ENCODE data around the gene HOXA4. TPM values are rescaled to one million over a fixed set of nuclear protein-coding genes. Genes with fewer than 3 reads are reported as not detected.

Gene HOXA4
- total RNA-seq, 1 donor from 2014 or later, result 0.31 TPM

DNA sequence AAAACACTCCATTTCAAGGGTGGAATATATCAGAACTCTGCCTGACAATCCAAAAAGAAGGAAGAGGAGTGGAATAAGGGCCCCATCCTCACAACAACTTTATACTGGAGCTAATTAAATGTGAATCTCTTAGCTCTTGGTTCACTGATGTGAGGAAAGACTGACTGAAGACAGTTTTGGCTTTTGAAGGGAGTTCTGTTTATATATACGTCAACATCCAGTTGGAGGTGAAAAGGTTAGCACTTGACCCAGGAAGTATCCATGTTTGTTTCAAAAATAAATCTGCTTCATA is 37.8 kb downstream of the HOXA4 start:
- H3K36me3 Mint-ChIP-seq (ENCODE audit: low read depth, unreplicated experiment), result no peaks in the 10 kb centered on the region
- no peak overlapping the region for H3K27ac Mint-ChIP-seq (ENCODE audit: unreplicated experiment)
- H3K9me3 Mint-ChIP-seq (ENCODE audit: unreplicated experiment), result no peaks in the 10 kb centered on the region
- H3K27me3 Mint-ChIP-seq (ENCODE audit: unreplicated experiment), result peaks cover 38% of the 10 kb centered on the region
- H3K4me1 Mint-ChIP-seq (ENCODE audit: unreplicated experiment), result peaks cover 46% of the 10 kb centered on the region
- TF ChIP-seq, protein P1, sequence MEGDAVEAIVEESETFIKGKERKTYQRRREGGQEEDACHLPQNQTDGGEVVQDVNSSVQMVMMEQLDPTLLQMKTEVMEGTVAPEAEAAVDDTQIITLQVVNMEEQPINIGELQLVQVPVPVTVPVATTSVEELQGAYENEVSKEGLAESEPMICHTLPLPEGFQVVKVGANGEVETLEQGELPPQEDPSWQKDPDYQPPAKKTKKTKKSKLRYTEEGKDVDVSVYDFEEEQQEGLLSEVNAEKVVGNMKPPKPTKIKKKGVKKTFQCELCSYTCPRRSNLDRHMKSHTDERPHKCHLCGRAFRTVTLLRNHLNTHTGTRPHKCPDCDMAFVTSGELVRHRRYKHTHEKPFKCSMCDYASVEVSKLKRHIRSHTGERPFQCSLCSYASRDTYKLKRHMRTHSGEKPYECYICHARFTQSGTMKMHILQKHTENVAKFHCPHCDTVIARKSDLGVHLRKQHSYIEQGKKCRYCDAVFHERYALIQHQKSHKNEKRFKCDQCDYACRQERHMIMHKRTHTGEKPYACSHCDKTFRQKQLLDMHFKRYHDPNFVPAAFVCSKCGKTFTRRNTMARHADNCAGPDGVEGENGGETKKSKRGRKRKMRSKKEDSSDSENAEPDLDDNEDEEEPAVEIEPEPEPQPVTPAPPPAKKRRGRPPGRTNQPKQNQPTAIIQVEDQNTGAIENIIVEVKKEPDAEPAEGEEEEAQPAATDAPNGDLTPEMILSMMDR (IDR thresholded peaks at IDR 0.05; ENCODE audit: unreplicated experiment), result no peak
- DNase-seq (ENCODE audit: low spot score), result no peak
- H3K4me3 Mint-ChIP-seq (ENCODE audit: unreplicated experiment), result no peak overlapping the region

DNA sequence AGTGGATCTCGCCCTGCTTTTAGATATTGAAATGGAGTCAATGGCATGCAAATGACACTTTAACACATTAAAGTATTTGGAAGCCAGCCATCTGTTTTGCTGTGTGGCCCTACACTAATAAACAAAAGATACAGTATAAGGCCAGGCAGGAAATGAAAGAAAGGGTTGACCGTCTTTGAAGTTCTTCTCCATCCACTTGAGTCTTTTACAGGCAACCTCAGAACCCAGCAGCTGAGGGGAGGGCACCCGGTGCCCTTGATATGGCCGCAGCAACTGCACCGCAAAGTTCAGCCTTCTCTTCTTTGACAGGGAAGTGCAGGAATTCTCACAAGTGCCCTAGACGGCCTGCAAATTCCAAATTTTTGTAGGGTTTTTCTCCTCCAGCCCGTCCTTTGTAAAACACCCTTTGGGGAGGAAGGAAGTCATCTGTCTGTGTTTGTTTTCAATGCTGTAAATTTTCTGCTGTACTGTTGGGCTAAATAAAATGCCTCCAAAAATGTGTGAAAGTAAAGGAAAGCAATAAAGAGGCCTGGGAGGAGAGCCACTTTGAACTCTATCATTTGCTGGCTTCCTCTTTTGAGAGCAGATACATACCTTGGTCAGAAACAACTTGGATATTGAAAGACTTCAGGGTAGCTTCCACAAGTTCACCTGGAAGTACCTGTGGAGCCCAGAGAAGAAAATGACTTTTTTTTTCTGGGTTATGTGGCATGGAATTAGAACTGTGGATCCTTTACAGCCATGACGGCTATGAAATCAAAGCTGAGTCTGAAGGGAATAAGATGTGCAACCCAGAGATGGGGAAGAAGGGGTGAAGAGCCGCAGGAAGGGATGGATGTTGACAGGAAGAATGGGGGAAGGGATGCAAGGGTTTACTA is 38.4 kb downstream of the HOXA4 start:
- H3K4me1 Mint-ChIP-seq (ENCODE audit: unreplicated experiment), result peaks cover 47% of the 10 kb centered on the region
- TF ChIP-seq, protein P1 (IDR thresholded peaks at IDR 0.05; ENCODE audit: unreplicated experiment), result no peak
- DNase-seq (ENCODE audit: low spot score), result no peak
- peaks cover 34% of the 10 kb centered on the region for H3K27me3 Mint-ChIP-seq (ENCODE audit: unreplicated experiment)
- H3K27ac Mint-ChIP-seq (ENCODE audit: unreplicated experiment), result no peak overlapping the region
- H3K4me3 Mint-ChIP-seq (ENCODE audit: unreplicated experiment), result no peak overlapping the region
- H3K36me3 Mint-ChIP-seq (ENCODE audit: low read depth, unreplicated experiment), result no peaks in the 10 kb centered on the region
- H3K9me3 Mint-ChIP-seq (ENCODE audit: unreplicated experiment), result no peaks in the 10 kb centered on the region

DNA sequence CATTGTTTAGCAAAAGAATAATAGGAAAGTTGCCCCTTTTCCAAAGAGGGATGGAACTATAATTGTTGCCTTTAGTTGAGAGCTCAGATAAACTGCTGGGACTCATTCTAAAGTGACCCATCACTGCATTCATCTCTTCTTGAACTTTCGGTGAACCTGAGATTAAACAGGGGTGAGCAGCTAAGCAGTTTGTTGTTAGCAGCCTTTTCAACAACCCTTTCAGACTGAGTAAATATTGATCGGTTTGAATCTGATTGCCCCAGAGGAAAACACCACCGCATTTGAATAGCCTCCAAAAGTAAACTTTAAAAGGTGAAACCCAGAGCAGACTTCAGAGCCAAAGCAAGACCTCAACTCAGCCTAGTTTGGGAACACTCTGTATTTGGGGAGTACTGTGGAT is 39.5 kb downstream of the HOXA4 start:
- no peak overlapping the region for H3K4me3 Mint-ChIP-seq (ENCODE audit: unreplicated experiment)
- H3K27me3 Mint-ChIP-seq (ENCODE audit: unreplicated experiment), result peaks cover 33% of the 10 kb centered on the region
- no peak overlapping the region for H3K27ac Mint-ChIP-seq (ENCODE audit: unreplicated experiment)
- no peaks in the 10 kb centered on the region for H3K9me3 Mint-ChIP-seq (ENCODE audit: unreplicated experiment)
- no peak for DNase-seq (ENCODE audit: low spot score)
- TF ChIP-seq, protein P1 (IDR thresholded peaks at IDR 0.05; ENCODE audit: unreplicated experiment), result no peak
- H3K4me1 Mint-ChIP-seq (ENCODE audit: unreplicated experiment), result peaks cover 46% of the 10 kb centered on the region
- no peaks in the 10 kb centered on the region for H3K36me3 Mint-ChIP-seq (ENCODE audit: low read depth, unreplicated experiment)

DNA sequence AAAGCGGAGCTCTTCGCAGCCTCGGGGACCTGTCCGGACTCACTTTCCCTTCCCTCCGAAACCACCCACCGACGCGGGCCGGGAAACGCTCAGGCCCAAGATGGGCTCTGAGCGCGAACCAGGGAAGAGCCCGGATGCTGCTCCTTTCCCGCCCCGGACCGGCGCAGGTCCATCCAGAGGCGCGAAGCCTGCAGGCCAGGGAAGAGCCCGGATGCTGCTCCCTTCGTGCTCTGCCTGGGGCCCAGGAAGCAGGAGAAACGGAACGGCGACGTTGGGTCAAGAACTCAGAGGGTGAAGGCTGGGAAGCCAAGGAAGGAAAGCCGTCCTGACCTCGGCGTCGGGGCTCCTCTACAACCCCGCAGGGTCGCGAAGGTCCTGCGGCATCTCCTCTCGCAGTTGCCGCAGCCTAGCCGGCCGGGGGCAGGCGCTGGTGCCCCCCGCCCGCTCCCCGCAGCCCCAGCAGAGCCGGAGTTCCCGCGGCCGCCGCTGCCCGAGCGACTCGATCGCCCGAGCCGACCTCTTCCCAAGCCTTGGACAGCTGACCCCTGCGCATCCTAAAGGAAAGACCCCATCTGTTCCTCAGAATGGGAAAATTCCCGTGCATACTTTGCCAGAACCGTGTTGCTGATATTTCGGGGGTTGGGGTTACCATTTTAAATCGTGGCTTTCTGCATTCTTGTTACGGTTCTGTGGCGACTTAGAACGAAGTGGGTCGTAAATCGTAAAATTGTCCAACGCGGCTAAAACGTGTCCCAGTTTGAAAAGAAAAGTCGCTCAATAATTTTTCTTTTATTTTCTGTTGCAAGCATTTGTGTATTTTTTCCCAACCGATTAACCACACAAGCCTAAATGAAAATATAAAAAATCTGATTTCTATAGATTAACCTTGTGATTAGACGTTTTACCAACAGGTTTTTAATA is 42.3 kb downstream of the HOXA4 start:
- H3K4me1 Mint-ChIP-seq (ENCODE audit: unreplicated experiment), result peaks cover 24% of the 10 kb centered on the region
- H3K27me3 Mint-ChIP-seq (ENCODE audit: unreplicated experiment), result peaks cover 13% of the 10 kb centered on the region
- H3K9me3 Mint-ChIP-seq (ENCODE audit: unreplicated experiment), result no peaks in the 10 kb centered on the region
- H3K36me3 Mint-ChIP-seq (ENCODE audit: low read depth, unreplicated experiment), result no peaks in the 10 kb centered on the region
- no peak for DNase-seq (ENCODE audit: low spot score)
- TF ChIP-seq, protein P1 (IDR thresholded peaks at IDR 0.05; ENCODE audit: unreplicated experiment), result no peak
- no peak overlapping the region for H3K27ac Mint-ChIP-seq (ENCODE audit: unreplicated experiment)
- H3K4me3 Mint-ChIP-seq (ENCODE audit: unreplicated experiment), result no peak overlapping the region
